GM12891 (cell line): ENCODE data around the gene KLHL26.

ENCODE experiments used
- POLR2A ChIP-seq: IDR thresholded peaks from 2 replicates; pipeline ENCODE4 v1.6.1; 2011; ENCODE audit warnings: low read depth, low read length, control low read depth
- POLR2AphosphoS5 ChIP-seq: IDR thresholded peaks from 2 replicates; pipeline ENCODE4 v1.6.1; 2011; ENCODE audit warnings: low read depth, low read length, control low read depth

DNA sequence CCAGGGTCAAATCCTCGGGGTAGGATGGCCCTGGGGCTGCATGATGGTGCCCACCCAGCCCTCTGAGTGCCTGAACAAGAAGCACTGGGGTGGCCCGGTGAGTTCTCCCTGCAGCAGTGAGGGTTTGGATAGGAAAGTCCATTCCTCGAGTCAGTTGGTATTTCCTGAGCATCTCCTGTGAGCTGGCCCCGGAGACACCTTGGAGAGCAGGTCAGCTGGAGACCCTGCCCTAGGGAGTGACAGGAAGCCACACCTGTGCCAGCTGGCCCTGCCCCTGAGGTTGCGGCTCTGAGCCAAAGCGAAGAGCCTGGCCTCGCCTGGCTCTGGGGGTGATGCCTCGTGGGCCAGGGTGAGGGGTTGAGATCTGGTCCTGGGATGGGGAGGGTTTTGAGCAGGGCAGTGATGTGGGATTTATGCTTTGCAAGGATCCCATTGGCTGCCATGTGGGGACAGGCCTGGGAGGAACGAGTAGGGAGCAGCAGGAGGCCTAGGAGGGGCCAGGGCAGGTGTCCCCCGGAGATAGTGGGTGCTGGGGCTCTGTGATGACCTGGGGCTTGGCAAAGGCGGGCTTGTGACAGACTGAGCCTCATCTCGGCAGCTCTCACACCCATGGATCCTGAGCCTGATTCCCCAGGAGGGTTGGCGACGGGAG lies 62.7 kb downstream of the KLHL26 start:
- no peak for TF ChIP-seq POLR2A
- no peak for TF ChIP-seq POLR2AphosphoS5
